Loucy (cell line): Measurements from ENCODE around the gene MPI.

Experiments
- H2AFZ ChIP-seq: fragments of 200-600 bp; sonication (generic); 2 replicates; pipeline ENCODE4 v1.6.0; 2016; ENCODE audit warnings: antibody characterized with exemption, mild to moderate bottlenecking, low read length, moderate library complexity
- H3F3A ChIP-seq: fragments of 200-600 bp; 2 replicates; pipeline ENCODE4 v1.6.0; 2016; ENCODE audit warnings: antibody characterized with exemption, low read depth, mild to moderate bottlenecking
- H3K27me3 ChIP-seq: fragments of 200-600 bp; sonication (generic); 2 replicates; pipeline ENCODE4 v1.6.1; 2014; ENCODE audit warnings: low read length, mild to moderate bottlenecking; ENCODE audit not compliant: insufficient read depth, poor library complexity, severe bottlenecking
- H3K36me3 ChIP-seq: fragments of 200-600 bp; sonication (generic); 2 replicates; pipeline ENCODE4 v1.6.1; 2016; ENCODE audit warnings: low read length; ENCODE audit not compliant: insufficient read depth
- H3K4me1 ChIP-seq: fragments of 200-600 bp; sonication (generic); 2 replicates; pipeline ENCODE4 v1.5.1; 2014; ENCODE audit warnings: low read length, mild to moderate bottlenecking; ENCODE audit not compliant: insufficient read depth, poor library complexity, severe bottlenecking
- H3K4me2 ChIP-seq: fragments of 200-600 bp; sonication (generic); 2 replicates; pipeline ENCODE4 v1.6.0; 2014; ENCODE audit warnings: antibody characterized with exemption, low read length, low read depth, mild to moderate bottlenecking; ENCODE audit not compliant: poor library complexity, severe bottlenecking
- H3K4me3 ChIP-seq: fragments of 200-600 bp; sonication (generic); 2 replicates; pipeline ENCODE4 v1.5.1; 2014; ENCODE audit warnings: low read length, mild to moderate bottlenecking, mixed read lengths; ENCODE audit not compliant: poor library complexity, severe bottlenecking
- H3K79me2 ChIP-seq: fragments of 200-600 bp; sonication (generic); 2 replicates; pipeline ENCODE4 v1.6.1; 2014; ENCODE audit warnings: low read length; ENCODE audit not compliant: insufficient read depth
- H3K9ac ChIP-seq: fragments of 200-600 bp; sonication (generic); 2 replicates; pipeline ENCODE4 v1.6.0; 2014; ENCODE audit warnings: mild to moderate bottlenecking, low read depth, low read length, moderate library complexity; ENCODE audit not compliant: poor library complexity, severe bottlenecking
- H3K9me2 ChIP-seq: fragments of 200-600 bp; sonication (generic); replicated peaks from 2 replicates; pipeline ENCODE4 v1.6.1; 2016; ENCODE audit warnings: low read depth, low read length, mixed read lengths
- H3K9me3 ChIP-seq: fragments of 200-600 bp; sonication (generic); 2 replicates; pipeline ENCODE4 v1.6.1; 2014; ENCODE audit warnings: mild to moderate bottlenecking, antibody characterized with exemption, low read length, low read depth; ENCODE audit not compliant: insufficient read depth
- H4K20me1 ChIP-seq: fragments of 200-600 bp; sonication (generic); 2 replicates; pipeline ENCODE4 v1.6.0; 2014; ENCODE audit warnings: antibody characterized with exemption, low read length, mild to moderate bottlenecking; ENCODE audit not compliant: insufficient read depth, poor library complexity, severe bottlenecking
- CTCF ChIP-seq: fragments of 200-600 bp; sonication (generic); conservative IDR thresholded peaks from 2 replicates; pipeline ENCODE4 v1.5.1; 2014; ENCODE audit warnings: mild to moderate bottlenecking, antibody characterized with exemption, low read length
- EZH2phosphoT487 ChIP-seq: fragments of 200-600 bp; IDR thresholded peaks from 2 replicates; pipeline ENCODE4 v1.6.1; 2018; ENCODE audit warnings: antibody characterized with exemption, mild to moderate bottlenecking, moderate library complexity, borderline replicate concordance

The MPI gene

GRCh38 chr15:74847432-74847831, 42.4 kb upstream of the MPI start:
- no peaks in the 10 kb centered on the region; the same call in 1 of the 2 replicates for H3F3A ChIP-seq
- H3K4me2 ChIP-seq = no peak overlapping the region
- H3K36me3 ChIP-seq = peaks cover 51% of the 10 kb centered on the region; the same call in 1 of the 2 replicates
- H3K79me2 ChIP-seq = peaks cover 4% of the 10 kb centered on the region
- H3K9me2 ChIP-seq = no peaks in the 10 kb centered on the region
- no peaks in the 10 kb centered on the region for H4K20me1 ChIP-seq
- no peaks in the 10 kb centered on the region for H3K9me3 ChIP-seq
- no peak overlapping the region for H3K9ac ChIP-seq
- peaks cover 29% of the 10 kb centered on the region for H3K4me1 ChIP-seq
- H3K27me3 ChIP-seq = no peaks in the 10 kb centered on the region
- H2AFZ ChIP-seq = no peak overlapping the region
- H3K4me3 ChIP-seq = no peak overlapping the region
- TF ChIP-seq EZH2phosphoT487 = no peak
- no peak for TF ChIP-seq CTCF

GRCh38 chr15:74850393-74850792, 39.4 kb upstream of the MPI start:
- H3K9me2 ChIP-seq = no peaks in the 10 kb centered on the region
- H3F3A ChIP-seq = no peaks in the 10 kb centered on the region
- TF ChIP-seq EZH2phosphoT487 = no peak
- TF ChIP-seq CTCF = no peak
- H3K4me2 ChIP-seq = no peak overlapping the region
- H3K27me3 ChIP-seq = no peaks in the 10 kb centered on the region
- H3K79me2 ChIP-seq = no peaks in the 10 kb centered on the region; the same call in 1 of the 2 replicates
- no peak overlapping the region for H3K9ac ChIP-seq
- no peak overlapping the region for H3K4me3 ChIP-seq
- H4K20me1 ChIP-seq = peaks cover 4% of the 10 kb centered on the region
- peaks cover 67% of the 10 kb centered on the region; the same call in 1 of the 2 replicates for H3K36me3 ChIP-seq
- peaks cover 4% of the 10 kb centered on the region for H3K4me1 ChIP-seq
- H2AFZ ChIP-seq = no peak overlapping the region
- H3K9me3 ChIP-seq = no peaks in the 10 kb centered on the region

- peaks cover 6% of the 10 kb centered on the region; the same call in 1 of the 2 replicates for H3K79me2 ChIP-seq
- peaks cover 4% of the 10 kb centered on the region for H4K20me1 ChIP-seq
- H3K9me2 ChIP-seq = no peaks in the 10 kb centered on the region
- H3K9me3 ChIP-seq = no peaks in the 10 kb centered on the region
- TF ChIP-seq EZH2phosphoT487 (no peak), CTCF (no peak)
- H3K4me2 ChIP-seq = no peak overlapping the region
- peaks cover 67% of the 10 kb centered on the region; the same call in 1 of the 2 replicates for H3K36me3 ChIP-seq
- no peaks in the 10 kb centered on the region for H3F3A ChIP-seq
- peaks cover 3% of the 10 kb centered on the region for H3K4me1 ChIP-seq
- H3K27me3 ChIP-seq = no peaks in the 10 kb centered on the region
- no peak overlapping the region for H3K4me3 ChIP-seq
- H3K9ac ChIP-seq = no peak overlapping the region
- no peak overlapping the region for H2AFZ ChIP-seq
Observed at GRCh38 chr15:74851960-74852359, 37.9 kb upstream of the MPI start.
